GM18499 (cell line): ENCODE results near the gene PDE1A.

Experiments used
- ATAC-seq: cut with Tn5 transposase; IDR thresholded peaks from one replicate; pipeline ENCODE4 v1.9.1; 2021; ENCODE audit warnings: moderate number of reproducible peaks; ENCODE audit not compliant: insufficient read depth, unreplicated experiment

Gene PDE1A

GRCh38 chr2:182359990-182360662 is 66.7 kb downstream of the PDE1A start:
- ATAC-seq = no peak

GRCh38 chr2:182359027-182359989 is 67.5 kb downstream of the PDE1A start:
- ATAC-seq = no peak

- no peak for ATAC-seq
Observed at GRCh38 chr2:182358601-182359000, 68.2 kb downstream of the PDE1A start.

GRCh38 chr2:182355815-182356214 is 71.0 kb downstream of the PDE1A start:
- ATAC-seq = no peak

GRCh38 chr2:182351427-182351826 is 75.4 kb downstream of the PDE1A start:
- ATAC-seq = no peak

- no peak for ATAC-seq
Observed at GRCh38 chr2:182349268-182349667, 77.6 kb downstream of the PDE1A start.

GRCh38 chr2:182345384-182345783 is 81.5 kb downstream of the PDE1A start:
- no peak for ATAC-seq

- ATAC-seq = no peak
Observed at GRCh38 chr2:182330451-182331305, 96.2 kb downstream of the PDE1A start.

- ATAC-seq = no peak
Observed at GRCh38 chr2:182324665-182325064, 102.2 kb downstream of the PDE1A start.

- ATAC-seq = no peak
Observed at GRCh38 chr2:182321096-182321495, 105.7 kb downstream of the PDE1A start.

GRCh38 chr2:182319556-182320505 is 107.0 kb downstream of the PDE1A start:
- no peak for ATAC-seq

GRCh38 chr2:182318466-182319220 is 108.2 kb downstream of the PDE1A start:
- no peak for ATAC-seq

GRCh38 chr2:182316950-182317349 is 109.9 kb downstream of the PDE1A start:
- no peak for ATAC-seq

- no peak for ATAC-seq
Observed at GRCh38 chr2:182302972-182303371, 123.9 kb downstream of the PDE1A start.

- no peak for ATAC-seq
Observed at GRCh38 chr2:182302174-182302573, 124.7 kb downstream of the PDE1A start.

- ATAC-seq = no peak
Observed at GRCh38 chr2:182301093-182301492, 125.7 kb downstream of the PDE1A start.

GRCh38 chr2:182300608-182301007 is 126.2 kb downstream of the PDE1A start:
- no peak for ATAC-seq

- no peak for ATAC-seq
Observed at GRCh38 chr2:182299632-182300031, 127.2 kb downstream of the PDE1A start.

GRCh38 chr2:182298456-182298855 is 128.4 kb downstream of the PDE1A start:
- ATAC-seq = no peak
